ENCODE data around the gene ZMYND8.

ZMYND8 gene

DNA sequence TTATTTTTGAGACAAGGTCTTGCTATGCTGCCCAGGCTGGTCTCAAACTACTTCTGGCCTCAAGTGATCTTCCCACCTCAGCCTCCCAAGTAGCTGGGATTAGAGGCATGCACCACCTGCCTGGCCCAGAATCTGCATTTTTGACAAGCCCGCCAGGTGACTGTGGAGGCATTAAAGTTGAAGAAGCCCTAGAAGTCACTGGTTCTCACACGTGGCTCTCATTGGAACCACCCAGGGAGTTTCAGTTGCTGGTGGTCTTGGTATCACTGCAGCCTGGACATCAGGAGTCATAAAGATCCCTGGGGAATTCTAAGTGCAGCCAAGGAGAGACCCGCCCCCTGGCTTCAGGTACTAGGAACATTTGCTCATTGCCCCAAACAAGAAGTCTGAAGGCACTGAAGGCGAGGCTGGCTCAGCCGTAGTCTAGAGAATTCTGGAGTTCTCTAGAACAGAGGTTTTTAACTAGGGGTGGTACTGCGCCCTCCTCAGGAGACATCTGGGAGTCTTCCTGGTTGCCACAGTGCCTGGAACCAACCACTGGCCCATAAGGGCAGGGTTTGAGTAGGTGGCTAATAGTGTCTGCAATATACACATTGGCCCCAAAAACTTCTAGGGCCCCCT, 182.8 kb downstream of the ZMYND8 start:
- TF ChIP-seq CTCF (IDR thresholded peaks at IDR 0.05; ENCODE audit: insufficient read depth, missing control alignments): no peak
- FAIRE-seq (no peak), DNase-seq (ENCODE audit: insufficient read length, low spot score) (no peak)

GRCh38 chr20:47172579-47172978, 183.9 kb downstream of the ZMYND8 start:
- DNase-seq (ENCODE audit: insufficient read length, low spot score): no peak
- no peak for FAIRE-seq
- no peak for TF ChIP-seq CTCF (IDR thresholded peaks at IDR 0.05; ENCODE audit: insufficient read depth, missing control alignments)

GRCh38 chr20:47167846-47168245, 188.7 kb downstream of the ZMYND8 start:
- DNase-seq (ENCODE audit: insufficient read length, low spot score) (no peak), FAIRE-seq (no peak)
- TF ChIP-seq CTCF (IDR thresholded peaks at IDR 0.05; ENCODE audit: insufficient read depth, missing control alignments): no peak

GRCh38 chr20:47165376-47165865, 191.1 kb downstream of the ZMYND8 start:
- FAIRE-seq (no peak), DNase-seq (ENCODE audit: insufficient read length, low spot score) (no peak)
- TF ChIP-seq CTCF (IDR thresholded peaks at IDR 0.05; ENCODE audit: insufficient read depth, missing control alignments): no peak

GRCh38 chr20:47164140-47164539, 192.4 kb downstream of the ZMYND8 start:
- TF ChIP-seq CTCF (IDR thresholded peaks at IDR 0.05; ENCODE audit: insufficient read depth, missing control alignments): no peak

GRCh38 chr20:47161411-47161810, 195.1 kb downstream of the ZMYND8 start:
- TF ChIP-seq CTCF (IDR thresholded peaks at IDR 0.05; ENCODE audit: insufficient read depth, missing control alignments): no peak
- no peak for FAIRE-seq

More at GRCh38 chr20:47164140-47164539, 192.4 kb downstream of the ZMYND8 start:
- DNase-seq (ENCODE audit: insufficient read length, low spot score) (no peak), FAIRE-seq (no peak)

DNA sequence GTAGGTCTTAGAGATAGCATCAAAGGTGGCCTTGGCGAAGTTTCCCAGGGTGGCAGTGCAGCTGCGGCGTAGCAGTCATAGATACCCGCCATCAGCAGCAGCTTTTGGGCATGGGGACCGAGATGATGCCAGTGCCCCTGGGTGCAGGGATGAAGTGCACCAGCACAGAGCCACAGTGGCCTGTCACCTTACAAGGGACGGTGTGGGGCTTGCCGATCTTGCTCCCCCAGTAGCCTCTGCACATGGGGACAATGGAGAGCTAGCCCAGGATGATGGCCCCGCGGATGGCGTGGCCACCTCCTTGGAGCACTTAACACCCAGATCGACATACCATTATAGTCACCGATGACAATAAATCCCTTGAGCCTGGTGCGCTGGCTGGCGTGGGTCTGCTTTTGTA, 195.5 kb downstream of the ZMYND8 start:
- no peak for FAIRE-seq

More at GRCh38 chr20:47161411-47161810, 195.1 kb downstream of the ZMYND8 start:
- no peak for DNase-seq (ENCODE audit: insufficient read length, low spot score)

More for the DNA sequence above, 195.5 kb downstream of the ZMYND8 start:
- no peak for TF ChIP-seq CTCF (IDR thresholded peaks at IDR 0.05; ENCODE audit: insufficient read depth, missing control alignments)
- DNase-seq (ENCODE audit: insufficient read length, low spot score): no peak
